Common myeloid progenitor, CD34-positive (primary cell): Measurements from ENCODE around the gene MINDY4B. TPM values are rescaled to one million over a fixed set of nuclear protein-coding genes. Genes with fewer than 3 reads are reported as not detected.

Experiments
- CTCF ChIA-PET: fragments of 350-600 bp; sonication (Branson Sonifier 250); formaldehyde crosslinking; loops from one replicate; lab custom pipeline; 2021; ENCODE audit warnings: antibody characterized with exemption; lab: Charles Lee
- POLR2A ChIA-PET: fragments of 350-600 bp; sonication (Branson Sonifier 250); formaldehyde crosslinking; loops from one replicate; lab custom pipeline; 2021; ENCODE audit warnings: antibody characterized with exemption; lab: Charles Lee
- DNase-seq, 3 donors: peaks; one replicate each; pipeline versions ENCODE4 v3.0.0 to v3.0.0-alpha.2; 2013
- H3K27ac ChIP-seq, 2 experiments: 1 replicate in 1 of 2; 2 replicates in 1 of 2; pipeline ENCODE4 v1.7.0; 2013; ENCODE audit warnings: inconsistent platforms in 2 of 2, low read length in 2 of 2, mild to moderate bottlenecking in 2 of 2, low read depth in 1 of 2, moderate library complexity in 1 of 2; ENCODE audit not compliant: severe bottlenecking in 2 of 2, insufficient read depth in 1 of 2, poor library complexity in 1 of 2
- H3K27me3 ChIP-seq, 5 experiments: replicated peaks in 2 of 5; 1 replicate in 3 of 5; 2 replicates in 2 of 5; pipeline versions ENCODE4 v1.6.1 to v1.7.0; 2013; ENCODE audit warnings: low read length in 4 of 5, mild to moderate bottlenecking in 2 of 5, moderate library complexity in 2 of 5, inconsistent platforms in 1 of 5; ENCODE audit not compliant: insufficient read depth in 5 of 5, control insufficient read depth in 4 of 5
- H3K36me3 ChIP-seq, 4 experiments: 1 replicate in 2 of 4; 2 replicates in 2 of 4; pipeline versions ENCODE4 v1.6.1 to v1.7.0; 2013; ENCODE audit warnings: low read length in 3 of 4, control low read depth in 1 of 4, mild to moderate bottlenecking in 1 of 4; ENCODE audit not compliant: control insufficient read depth in 4 of 4, insufficient read depth in 4 of 4
- H3K4me1 ChIP-seq, 4 experiments: 1 replicate in 3 of 4; 2 replicates in 1 of 4; pipeline versions ENCODE4 v1.6.1 to v1.7.1; 2013; ENCODE audit warnings: low read length in 3 of 4, mild to moderate bottlenecking in 3 of 4, control low read depth in 1 of 4, inconsistent platforms in 1 of 4, moderate library complexity in 1 of 4; ENCODE audit not compliant: control insufficient read depth in 4 of 4, insufficient read depth in 4 of 4; ENCODE audit errors: control extremely low read depth in 1 of 4
- H3K4me3 ChIP-seq, 7 experiments: 1 replicate in 4 of 7; 2 replicates in 3 of 7; pipeline versions ENCODE4 v1.5.1 to v1.7.0; 2013; ENCODE audit warnings: mild to moderate bottlenecking in 7 of 7, low read length in 6 of 7, moderate library complexity in 6 of 7, inconsistent platforms in 2 of 7, low read depth in 2 of 7, control low read depth in 1 of 7; ENCODE audit not compliant: insufficient read depth in 4 of 7, control insufficient read depth in 1 of 7; ENCODE audit errors: extremely low read depth in 1 of 7
- H3K9me3 ChIP-seq, 5 experiments: 1 replicate in 4 of 5; 2 replicates in 1 of 5; pipeline versions ENCODE4 v1.6.1 to v1.7.1; 2013; ENCODE audit warnings: low read length in 4 of 5, mild to moderate bottlenecking in 2 of 5, inconsistent platforms in 1 of 5, low read depth in 1 of 5, moderate library complexity in 1 of 5; ENCODE audit not compliant: control insufficient read depth in 4 of 5, insufficient read depth in 2 of 5; ENCODE audit errors: control extremely low read depth in 1 of 5
- WGBS: methylation state at CpG from one replicate; pipeline ENCODE4 v1.1.5; 2013; ENCODE audit not compliant: insufficient coverage; 5-methylcytosine and 5-hydroxymethylcytosine counted together
- polyA plus RNA-seq: library from polyadenylated mRNA; unstranded; fragments of 120-200 nt; gene quantifications from one replicate; pipeline ENCODE4 v1.2.1, GENCODE V29; 2013

MINDY4B gene
- not detected for polyA plus RNA-seq

GRCh38 chr3:150905339-150905738 is at the start of gene MINDY4B:
Gene MINDY4B, minus strand, starts transcription at chr3:150905439. Its CDS starts 0 bp downstream, at chr3:150905439.
- H3K36me3 ChIP-seq: no peaks in the 10 kb centered on the region
- peaks cover 0 to 1% (median 0%) of the 10 kb centered on the region in 5 experiments for H3K9me3 ChIP-seq
- no peaks in the 10 kb centered on the region for H3K27me3 ChIP-seq
- no CpG with 5 or more reads among the region's 4 CpGs for WGBS
- no peak within 1 kb of the TSS for H3K4me3 ChIP-seq
- ChIA-PET POLR2A (no interaction called here), CTCF (interaction anchor here (1.3 kb wide), 1 partner anchor 26 kb away, joined by 3 read pairs; no protein-coding TSS in a partner anchor)
- no peak within 1 kb of the TSS for H3K27ac ChIP-seq
- no peaks in the 10 kb centered on the region for H3K4me1 ChIP-seq
- no peak for DNase-seq

GRCh38 chr3:150951923-150952322 is 46.7 kb upstream of the MINDY4B start:
- Histone ChIP-seq H3K27ac (no peak overlapping the region), H3K36me3 (no peaks in the 10 kb centered on the region), H3K9me3 (no peaks in the 10 kb centered on the region), H3K4me3 (no peak overlapping the region), H3K4me1 (no peaks in the 10 kb centered on the region), H3K27me3 (no peaks in the 10 kb centered on the region)
- ChIA-PET CTCF (no interaction called here), POLR2A (no interaction called here)
- whole genome bisulfite sequencing: 99% methylated on average over 10 of the region's 13 CpGs
- no peak for DNase-seq

DNA sequence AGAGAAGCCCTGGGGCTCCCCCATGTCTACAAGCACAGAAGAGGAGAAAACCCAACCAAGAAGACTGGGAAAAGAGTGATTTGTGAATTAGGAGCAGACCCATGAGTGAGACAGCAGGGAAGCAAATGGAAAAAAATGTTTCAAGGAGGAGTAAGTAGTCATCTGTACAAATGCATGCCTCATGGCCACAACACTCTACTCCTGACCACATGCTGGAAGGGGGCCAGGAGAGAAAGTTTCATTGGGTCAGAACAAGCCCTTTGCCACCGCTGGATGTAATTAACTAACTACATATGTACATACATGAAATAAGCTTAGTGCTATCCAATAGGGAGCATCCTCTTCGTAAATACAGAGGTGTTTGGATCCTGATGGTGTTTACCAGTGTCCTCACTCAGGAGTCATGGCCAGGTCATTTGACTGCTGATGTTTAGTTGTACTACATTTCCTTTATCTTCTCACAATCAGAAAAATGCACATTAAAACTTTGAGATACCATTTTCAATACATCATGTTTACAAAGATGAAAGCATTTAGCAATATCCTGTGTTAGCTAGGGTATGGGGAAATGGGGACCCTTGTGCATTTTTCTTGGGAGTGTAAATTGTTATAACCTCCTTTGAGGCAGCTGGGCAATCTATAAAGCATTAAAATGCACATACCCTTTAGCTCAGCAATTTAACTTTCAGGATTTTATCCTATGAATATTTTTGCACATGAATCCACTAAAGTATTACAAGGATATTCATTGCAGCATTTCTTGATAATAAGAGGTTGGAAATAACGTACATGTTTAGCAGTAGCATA is 40.2 kb upstream of the MINDY4B start:
- POLR2A ChIA-PET: no interaction called here
- Histone ChIP-seq H3K27ac (no peak overlapping the region), H3K4me3 (no peak overlapping the region), H3K36me3 (no peaks in the 10 kb centered on the region), H3K4me1 (no peaks in the 10 kb centered on the region), H3K9me3 (peaks cover 0 to 7% (median 3%) of the 10 kb centered on the region in 5 experiments), H3K27me3 (no peaks in the 10 kb centered on the region)
- CTCF ChIA-PET: no interaction called here
- 86% methylated on average over 1 of the region's 3 CpGs for WGBS
- DNase-seq: no peak

DNA sequence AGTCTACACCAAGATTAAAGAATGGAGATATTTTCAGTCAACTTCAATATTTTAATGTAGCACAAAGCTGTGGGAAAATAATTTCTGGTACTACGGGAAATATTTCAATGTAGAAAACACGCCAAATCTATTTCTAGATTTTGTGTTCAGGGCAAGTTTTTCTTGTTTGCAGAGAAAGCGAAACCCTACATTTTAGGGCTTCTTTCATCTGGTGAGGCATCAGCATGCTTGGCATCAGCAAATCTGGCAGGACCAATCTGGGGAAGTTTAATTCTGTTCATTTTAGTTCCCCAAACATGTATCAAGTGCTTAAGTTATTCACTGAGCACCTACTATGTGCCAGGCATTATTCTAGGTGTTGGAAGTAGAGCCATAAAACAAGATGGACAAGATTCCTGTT is 37.0 kb upstream of the MINDY4B start:
- H3K27me3 ChIP-seq: no peaks in the 10 kb centered on the region
- no peaks in the 10 kb centered on the region for H3K4me1 ChIP-seq
- WGBS: 96% methylated on average over 3 of the region's 3 CpGs
- H3K36me3 ChIP-seq: no peaks in the 10 kb centered on the region
- no peak overlapping the region for H3K27ac ChIP-seq
- no peak for DNase-seq
- POLR2A ChIA-PET: no interaction called here
- peaks cover 0 to 7% (median 3%) of the 10 kb centered on the region in 5 experiments for H3K9me3 ChIP-seq
- CTCF ChIA-PET: no interaction called here
- no peak overlapping the region for H3K4me3 ChIP-seq

GRCh38 chr3:150936693-150937092 is 31.5 kb upstream of the MINDY4B start:
- no peaks in the 10 kb centered on the region for H3K4me1 ChIP-seq
- no peak overlapping the region for H3K4me3 ChIP-seq
- no peak overlapping the region for H3K27ac ChIP-seq
- WGBS: 81% methylated on average over 2 of the region's 2 CpGs
- no peak for DNase-seq
- H3K27me3 ChIP-seq: no peaks in the 10 kb centered on the region
- CTCF ChIA-PET: interaction anchor here (0.9 to 2.6 kb wide), 3 partner anchors 11 to 155 kb away, joined by 3 to 8 read pairs (median 3); no protein-coding TSS in a partner anchor
- H3K9me3 ChIP-seq: no peaks in the 10 kb centered on the region
- POLR2A ChIA-PET: no interaction called here
- no peaks in the 10 kb centered on the region for H3K36me3 ChIP-seq

- no peak for DNase-seq
- no CpG with 5 or more reads among the region's 1 CpG for WGBS
- no peaks in the 10 kb centered on the region for H3K4me1 ChIP-seq
- POLR2A ChIA-PET: no interaction called here
- H3K27me3 ChIP-seq: no peaks in the 10 kb centered on the region
- H3K4me3 ChIP-seq: no peak overlapping the region
- CTCF ChIA-PET: interaction anchor here (0.8 to 1.2 kb wide), 4 partner anchors 8 to 144 kb away, joined by 3 to 5 read pairs (median 3); no protein-coding TSS in a partner anchor
- no peaks in the 10 kb centered on the region for H3K36me3 ChIP-seq
- no peaks in the 10 kb centered on the region for H3K9me3 ChIP-seq
- H3K27ac ChIP-seq: no peak overlapping the region
Measured at GRCh38 chr3:150933473-150933995, 28.3 kb upstream of the MINDY4B start.

DNA sequence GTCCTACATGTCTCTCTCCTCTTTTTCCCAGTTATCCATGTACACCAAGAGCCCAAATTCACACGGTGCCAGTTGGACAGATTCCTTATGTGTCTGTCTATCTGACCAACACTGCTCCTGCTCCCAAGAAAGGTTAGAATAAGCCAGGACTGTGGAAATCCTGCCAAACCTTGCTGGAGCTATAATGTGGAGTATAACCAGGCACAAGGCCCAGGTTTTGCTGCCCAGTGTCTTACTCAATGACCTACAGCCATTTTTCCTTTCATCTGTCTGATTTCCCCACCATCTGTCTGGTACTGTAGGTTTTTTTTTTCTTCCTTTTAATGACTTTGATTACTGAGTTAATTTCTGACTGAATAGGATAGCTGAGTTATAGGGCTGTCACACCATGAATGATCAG is 26.5 kb upstream of the MINDY4B start:
- Histone ChIP-seq H3K4me3 (no peak overlapping the region), H3K4me1 (no peaks in the 10 kb centered on the region), H3K36me3 (no peaks in the 10 kb centered on the region), H3K9me3 (no peaks in the 10 kb centered on the region), H3K27me3 (no peaks in the 10 kb centered on the region), H3K27ac (no peak overlapping the region)
- DNase-seq: no peak
- 100% methylated on average over 1 of the region's 1 CpG for WGBS
- ChIA-PET CTCF (no interaction called here), POLR2A (no interaction called here)
